Pulmonary artery endothelial cell (primary cell): ENCODE data around the gene OCEL1. TPM values are rescaled to one million over a fixed set of nuclear protein-coding genes. Genes with fewer than 3 reads are reported as not detected.
"Not testable (repeated sequence)": the region's sequence is repeated elsewhere in the genome, so short reads cannot be mapped to it uniquely, and the experiment has no call there.

ENCODE experiments used
- DNase-seq: peaks from one replicate; pipeline ENCODE4 v3.0.0-alpha.2; 2011; ENCODE audit warnings: low read depth, low spot score
- total RNA-seq: library from RNA; depleted of rRNA; stranded (reverse); fragments of >200 nt; gene quantifications from 2 replicates; pipeline ENCODE4 v1.2.3, GENCODE V29; 2014

Gene OCEL1
- 2.3 and 3.4 TPM in 2 replicates for total RNA-seq

- DNase-seq = peak; percentile 93
Observed at GRCh38 chr19:17226002-17226933, at the start of gene OCEL1. Gene OCEL1, plus strand, starts transcription at chr19:17226226. Its CDS starts 22 bp downstream, at chr19:17226248.

DNA sequence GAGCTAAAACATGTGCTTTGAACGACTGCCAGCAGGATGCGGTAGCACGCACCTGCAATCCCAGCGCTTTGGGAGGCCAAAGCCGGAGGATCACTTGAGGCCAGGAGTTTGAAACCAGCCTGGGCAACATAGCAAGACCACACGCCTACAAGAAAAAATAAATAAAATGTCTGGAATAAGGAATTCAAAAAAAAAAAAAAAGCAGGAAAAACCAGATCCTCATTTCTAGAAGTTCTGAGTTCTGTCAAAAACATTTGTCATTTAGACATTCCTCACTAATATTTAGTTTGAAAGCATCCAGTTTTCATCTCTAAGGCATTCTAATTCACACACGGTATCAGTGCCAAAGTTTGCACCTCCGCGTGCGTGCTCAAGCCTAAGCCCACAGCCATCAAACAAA lies 47.7 kb upstream of the OCEL1 start:
- DNase-seq = no peak

DNA sequence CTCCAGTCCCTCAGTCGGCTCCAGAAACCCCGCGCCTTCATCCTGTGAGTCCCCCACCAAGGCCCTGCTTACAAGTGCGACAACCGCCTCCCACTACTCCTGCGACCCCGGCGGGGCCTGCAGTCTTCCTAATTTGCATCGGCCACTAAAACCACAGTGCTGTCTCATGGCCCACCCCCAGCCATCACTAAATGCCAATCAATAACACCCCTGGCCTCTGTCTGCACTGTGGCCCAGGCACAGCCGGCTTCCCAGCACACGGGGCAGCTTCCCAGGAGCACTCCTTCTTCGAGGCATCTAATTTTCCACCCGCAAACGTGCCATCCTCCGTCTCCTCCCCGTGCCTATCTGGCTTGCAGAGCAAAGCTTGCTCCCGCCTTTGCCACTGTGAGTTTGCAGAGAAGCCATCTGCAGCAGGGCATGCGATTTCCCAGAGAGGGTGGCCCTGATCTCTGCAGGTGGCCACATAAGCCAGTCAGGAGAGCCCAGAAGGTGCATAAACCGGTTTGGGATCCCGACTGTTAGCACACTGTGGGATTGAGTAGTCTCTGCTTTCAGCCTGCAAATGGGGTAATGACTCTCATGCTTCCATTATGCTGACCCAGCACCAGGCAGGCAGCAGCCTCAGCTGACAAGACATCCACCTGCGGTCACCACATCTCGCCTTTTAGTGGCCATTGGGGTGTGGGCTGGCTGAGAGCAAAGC lies 44.9 kb upstream of the OCEL1 start:
- no peak for DNase-seq

DNA sequence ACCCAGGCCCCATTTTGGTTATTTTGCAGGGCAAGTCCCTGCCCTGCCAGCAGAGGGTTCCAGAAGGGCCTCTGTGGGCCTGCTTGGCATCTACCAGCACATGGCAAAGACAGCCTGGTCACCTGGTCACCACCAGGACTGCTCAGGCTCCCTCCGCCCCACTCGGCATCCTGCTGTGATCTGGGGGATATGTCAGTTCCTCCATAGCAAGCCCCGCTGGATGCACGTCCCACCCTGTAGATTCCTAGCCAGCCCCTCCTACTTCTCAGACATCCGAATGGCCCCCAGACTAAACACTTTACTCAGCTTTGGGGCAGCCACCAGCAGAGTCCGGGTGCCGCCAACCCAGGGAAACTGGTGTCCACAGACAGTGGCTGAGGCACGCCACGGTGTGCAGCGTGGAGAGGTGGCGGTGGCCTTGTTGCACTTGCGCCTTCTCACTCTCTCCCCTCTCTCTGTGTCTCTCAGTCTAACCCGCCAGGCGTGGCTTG lies 42.7 kb upstream of the OCEL1 start:
- no peak for DNase-seq

GRCh38 chr19:17183858-17184321 lies 42.1 kb upstream of the OCEL1 start:
- DNase-seq = no peak

- no peak for DNase-seq
Observed at GRCh38 chr19:17184371-17184841, 41.6 kb upstream of the OCEL1 start.

DNA sequence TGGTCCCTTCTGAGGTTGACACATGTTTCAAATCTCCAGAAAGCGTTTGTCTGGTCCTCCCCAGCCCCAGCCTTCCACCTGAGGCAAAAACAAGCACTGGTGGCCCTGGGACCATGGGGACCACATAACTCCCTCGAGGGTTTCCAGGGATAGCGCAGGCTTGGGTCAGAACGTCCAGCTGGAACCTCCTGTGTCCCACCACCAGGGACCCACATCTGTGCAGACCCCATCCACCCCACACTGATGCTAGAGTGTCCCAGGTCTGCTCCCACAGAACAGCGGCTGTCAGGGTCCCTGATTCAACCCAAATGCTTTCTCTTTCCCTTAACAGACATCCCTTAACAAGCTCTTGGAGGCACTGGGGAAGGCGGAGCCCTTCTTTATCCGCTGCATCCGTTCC lies 40.4 kb upstream of the OCEL1 start:
- DNase-seq = no peak

DNA sequence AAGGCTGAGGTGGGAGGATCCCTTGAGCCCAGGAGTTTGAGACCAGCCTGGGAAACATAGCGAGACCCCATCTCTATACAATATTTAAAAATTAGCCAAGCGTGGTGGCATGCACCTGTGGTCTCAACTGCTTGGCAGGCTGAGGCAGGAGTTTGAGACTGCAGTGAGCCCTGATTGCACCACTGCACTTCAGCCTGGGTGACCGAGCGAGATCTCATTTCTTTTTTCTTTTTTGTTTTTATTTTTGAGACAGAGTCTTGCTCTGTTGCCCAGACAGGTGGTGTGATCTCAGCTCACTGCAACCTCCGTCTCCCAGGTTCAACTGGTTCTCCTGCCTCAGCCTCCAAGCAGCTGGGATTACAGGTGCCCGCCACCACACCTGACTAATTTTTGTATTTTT lies 34.3 kb upstream of the OCEL1 start:
- DNase-seq = not testable (repeated sequence)

DNA sequence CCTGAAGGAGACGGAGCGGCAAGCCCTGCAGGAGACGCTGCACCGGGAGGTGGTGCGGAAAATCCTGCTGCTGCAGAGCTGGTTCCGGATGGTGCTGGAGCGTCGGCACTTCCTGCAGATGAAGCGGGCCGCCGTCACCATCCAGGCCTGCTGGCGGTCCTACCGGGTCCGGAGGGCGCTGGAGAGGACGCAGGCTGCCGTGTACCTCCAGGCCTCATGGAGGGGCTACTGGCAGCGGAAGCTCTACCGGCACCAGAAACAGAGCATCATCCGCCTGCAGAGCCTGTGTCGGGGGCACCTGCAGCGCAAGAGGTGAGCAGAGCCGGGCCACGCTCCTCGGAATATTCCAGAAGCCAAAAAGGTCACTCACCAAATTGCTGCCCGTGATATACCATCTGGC lies 33.3 kb upstream of the OCEL1 start:
- no peak for DNase-seq

DNA sequence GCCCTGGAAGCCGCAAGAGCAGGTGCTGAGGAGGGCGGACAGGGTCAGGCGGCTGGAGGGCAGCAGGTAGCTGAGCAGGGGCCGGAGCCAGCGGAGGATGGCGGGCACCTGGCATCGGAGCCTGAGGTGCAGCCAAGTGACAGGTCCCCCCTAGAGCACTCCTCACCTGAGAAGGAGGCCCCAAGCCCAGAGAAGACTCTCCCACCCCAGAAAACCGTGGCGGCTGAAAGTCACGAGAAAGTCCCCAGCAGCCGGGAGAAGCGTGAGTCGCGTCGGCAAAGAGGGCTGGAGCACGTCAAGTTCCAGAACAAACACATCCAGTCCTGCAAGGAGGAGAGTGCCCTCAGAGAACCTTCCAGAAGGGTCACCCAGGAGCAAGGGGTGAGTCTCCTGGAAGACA lies 31.4 kb upstream of the OCEL1 start:
- no peak for DNase-seq

DNA sequence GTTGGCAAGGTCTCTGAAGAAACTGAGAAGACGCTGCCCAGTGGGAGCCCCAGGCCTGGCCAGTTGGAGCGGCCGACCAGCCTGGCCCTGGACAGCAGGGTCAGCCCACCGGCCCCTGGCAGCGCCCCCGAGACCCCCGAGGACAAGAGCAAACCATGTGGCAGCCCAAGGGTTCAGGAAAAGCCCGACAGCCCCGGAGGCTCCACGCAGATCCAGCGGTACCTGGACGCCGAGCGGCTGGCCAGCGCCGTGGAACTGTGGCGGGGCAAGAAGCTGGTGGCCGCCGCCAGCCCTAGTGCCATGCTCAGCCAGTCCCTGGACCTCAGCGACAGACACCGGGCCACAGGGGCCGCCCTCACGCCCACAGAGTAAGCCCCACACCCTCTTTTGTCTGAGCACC lies 30.9 kb upstream of the OCEL1 start:
- no peak for DNase-seq

DNA sequence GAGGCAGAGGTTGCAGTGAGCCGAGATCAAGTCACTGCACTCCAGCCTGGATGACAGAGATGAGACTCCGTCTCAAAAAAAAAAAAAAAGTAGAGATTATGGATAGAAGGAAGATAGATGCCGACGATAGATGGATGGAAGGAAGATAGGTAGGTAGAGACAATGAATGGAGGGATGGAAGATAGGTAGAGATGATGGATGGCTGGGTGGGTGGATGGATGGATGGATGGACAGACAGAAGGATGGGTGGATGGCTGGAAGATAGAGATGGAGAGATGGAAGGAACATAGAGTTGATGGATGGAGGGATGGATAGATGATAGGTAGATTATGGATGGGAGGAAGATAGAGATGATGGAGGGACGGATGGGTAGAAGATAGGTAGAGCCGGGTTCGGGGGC lies 29.4 kb upstream of the OCEL1 start:
- no peak for DNase-seq

- no peak for DNase-seq
Observed at GRCh38 chr19:17197666-17198065, 28.4 kb upstream of the OCEL1 start.

DNA sequence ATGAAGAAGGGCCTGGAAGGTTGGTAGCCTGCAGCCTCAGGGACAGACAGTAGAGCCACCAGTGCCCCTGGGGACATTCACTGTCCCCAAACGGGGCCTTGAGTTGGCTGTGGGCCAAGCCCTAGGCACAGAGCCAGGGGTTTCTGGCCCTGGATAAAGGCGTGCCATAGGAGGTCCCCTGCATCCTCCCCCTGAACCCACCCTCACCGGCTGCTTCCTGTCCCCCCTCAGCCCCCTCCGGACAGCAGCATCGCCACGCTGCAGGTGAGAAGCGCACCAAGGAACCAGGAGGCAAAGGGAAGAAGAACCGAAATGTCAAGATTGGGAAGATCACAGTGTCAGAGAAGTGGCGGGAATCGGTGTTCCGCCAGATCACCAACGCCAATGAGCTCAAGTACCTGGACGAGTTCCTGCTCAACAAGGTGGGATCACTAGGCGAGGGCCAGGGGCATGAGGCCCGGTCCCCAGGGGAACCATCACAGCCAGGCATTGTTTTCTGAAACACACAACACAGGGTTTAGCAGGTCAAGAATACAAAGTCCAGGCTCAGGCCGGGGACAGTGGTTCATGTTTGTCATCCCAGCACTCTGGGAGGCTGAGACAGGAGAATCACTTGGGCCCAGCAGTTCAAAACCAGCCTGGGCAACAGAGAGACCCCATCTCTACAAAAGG lies 25.5 kb upstream of the OCEL1 start:
- no peak for DNase-seq

DNA sequence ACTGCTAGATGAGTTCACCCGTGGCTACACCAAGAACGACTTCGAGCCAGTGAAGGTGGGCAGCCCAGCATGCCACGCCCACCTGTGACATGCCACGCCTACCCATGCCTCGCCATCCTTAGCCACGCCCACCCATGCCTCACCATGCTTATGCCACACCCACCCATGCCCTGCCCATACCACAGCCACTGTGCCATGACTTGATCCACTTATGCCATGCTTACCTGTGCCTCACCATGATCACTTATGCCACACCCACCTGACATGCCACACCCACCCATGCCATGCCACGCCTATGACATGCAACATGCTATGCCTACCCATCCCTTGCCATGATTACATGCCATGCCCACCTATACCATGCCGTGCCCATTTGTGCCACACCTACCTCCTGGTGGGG lies 23.8 kb upstream of the OCEL1 start:
- no peak for DNase-seq

GRCh38 chr19:17202713-17203112 lies 23.3 kb upstream of the OCEL1 start:
- DNase-seq = no peak

DNA sequence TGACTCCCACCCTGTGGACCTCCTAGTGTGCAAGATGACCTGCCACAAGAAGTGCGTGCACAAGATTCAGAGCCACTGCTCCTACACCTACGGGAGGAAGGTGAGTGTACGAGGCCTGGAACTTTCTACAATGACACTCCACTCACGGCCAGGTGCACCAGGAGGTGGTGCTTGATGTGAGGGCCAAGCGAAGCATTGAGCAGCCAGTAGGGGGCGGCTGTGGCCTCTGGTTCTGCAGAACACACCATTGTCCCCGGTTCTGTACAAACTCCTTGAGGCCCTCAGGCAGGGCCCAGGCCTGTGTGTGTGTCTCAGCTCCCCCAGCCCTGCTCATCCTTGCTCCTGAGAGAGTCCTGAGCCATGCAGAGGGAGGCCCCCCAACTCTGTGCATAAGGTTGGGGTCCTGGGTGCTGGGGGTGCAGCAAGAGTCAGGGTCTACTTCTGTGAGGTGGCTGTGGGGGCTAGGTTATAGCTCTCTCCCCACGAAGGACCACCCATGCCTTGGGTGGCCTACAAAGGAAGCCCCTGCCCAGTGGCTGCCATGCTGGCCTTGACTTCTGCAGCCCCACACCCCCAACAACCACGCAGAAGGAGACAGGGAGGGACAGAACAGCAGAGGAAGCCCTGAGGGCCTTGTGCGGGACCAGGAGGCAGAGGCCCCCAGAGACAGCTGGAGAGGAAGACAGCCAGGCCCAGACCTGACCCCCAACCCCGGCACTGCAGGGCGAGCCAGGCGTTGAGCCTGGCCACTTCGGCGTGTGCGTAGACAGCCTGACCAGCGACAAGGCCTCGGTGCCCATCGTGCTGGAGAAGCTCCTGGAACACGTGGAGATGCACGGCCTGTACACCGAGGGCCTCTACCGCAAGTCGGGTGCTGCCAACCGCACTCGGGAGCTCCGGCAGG lies 20.5 kb upstream of the OCEL1 start:
- peak; percentile 22 for DNase-seq

- no peak for DNase-seq
Observed at GRCh38 chr19:17206736-17207581, 19.1 kb upstream of the OCEL1 start.

- DNase-seq = no peak
Observed at GRCh38 chr19:17209126-17210036, 16.6 kb upstream of the OCEL1 start.
